T1000 (cell line): ENCODE measurements around the gene ANXA6.
"Not testable (repeated sequence)": the region's sequence is repeated elsewhere in the genome, so short reads cannot be mapped to it uniquely, and the experiment has no call there.

ENCODE experiments used
- DNase-seq: peaks from one replicate; lab custom pipeline; 2025; ENCODE audit warnings: mixed read lengths; lab: John Stamatoyannopoulos, UW

Gene ANXA6

DNA sequence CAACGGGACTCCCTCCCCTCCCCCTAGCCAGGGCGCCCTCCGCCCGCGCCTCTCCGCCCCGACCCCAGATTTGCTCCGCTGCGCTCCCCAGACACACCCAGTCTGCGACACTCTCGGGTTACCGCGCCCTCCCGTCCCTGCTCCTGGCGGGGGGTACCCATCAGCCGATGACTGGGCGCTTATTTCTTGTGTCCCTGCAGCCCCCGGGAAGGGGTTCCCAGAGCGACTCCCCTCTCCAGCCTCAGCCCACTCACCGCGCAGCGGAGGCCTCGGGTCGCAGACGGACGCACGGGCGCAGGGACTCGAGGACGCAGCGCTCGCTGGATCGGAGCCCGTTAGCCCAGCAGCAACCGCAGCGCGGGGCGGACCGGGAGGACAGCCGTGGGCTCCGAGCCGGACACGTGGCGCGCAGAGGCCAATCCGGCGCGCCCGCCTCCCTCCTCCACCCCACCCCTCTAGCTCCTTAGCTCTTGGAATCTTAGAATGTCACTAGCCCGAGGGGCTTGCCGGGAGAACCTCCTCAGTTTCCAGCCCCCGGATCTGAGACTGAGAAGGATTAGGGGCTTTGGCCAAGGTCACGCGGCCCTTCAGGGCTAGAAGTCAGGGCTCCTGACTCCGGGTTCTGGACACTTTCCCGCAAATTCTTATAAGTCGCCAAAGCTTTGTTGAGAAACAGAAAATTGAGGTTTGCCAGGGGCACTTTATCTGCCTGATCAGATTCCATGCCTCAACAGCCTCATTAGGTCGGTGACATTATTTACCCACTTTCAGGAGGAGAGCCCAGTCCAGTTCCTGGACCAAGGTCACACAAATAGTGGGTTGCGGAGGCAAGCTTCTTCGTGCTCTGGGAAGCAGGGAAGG lies at the start of gene ANXA6:
Gene ANXA6 (minus strand): TSS at position 354 of the 861 bp plus-strand sequence. CDS start 9,878 bp downstream, outside the sequence.
- DNase-seq: peak; percentile 50

DNA sequence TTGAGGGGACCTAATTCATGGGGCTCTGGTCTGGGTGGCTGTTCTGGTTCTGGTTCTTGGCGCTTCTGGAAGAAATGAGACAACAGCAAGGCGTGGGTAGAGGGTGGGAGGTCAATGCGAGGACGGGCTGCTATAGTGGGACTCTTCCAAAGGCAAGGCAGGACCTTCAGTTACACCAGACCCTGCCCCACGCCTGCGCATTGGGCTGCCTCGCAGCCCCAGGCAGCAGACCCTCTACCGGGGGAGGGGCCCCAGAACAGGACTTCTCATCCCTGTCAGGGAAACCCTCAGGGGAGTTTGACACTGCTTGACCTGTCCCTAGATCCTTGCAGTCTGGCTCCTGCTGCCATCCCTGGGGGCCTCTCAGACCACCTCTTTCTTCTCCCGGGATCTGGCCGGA lies 47.8 kb upstream of the ANXA6 start:
- DNase-seq: no peak

DNA sequence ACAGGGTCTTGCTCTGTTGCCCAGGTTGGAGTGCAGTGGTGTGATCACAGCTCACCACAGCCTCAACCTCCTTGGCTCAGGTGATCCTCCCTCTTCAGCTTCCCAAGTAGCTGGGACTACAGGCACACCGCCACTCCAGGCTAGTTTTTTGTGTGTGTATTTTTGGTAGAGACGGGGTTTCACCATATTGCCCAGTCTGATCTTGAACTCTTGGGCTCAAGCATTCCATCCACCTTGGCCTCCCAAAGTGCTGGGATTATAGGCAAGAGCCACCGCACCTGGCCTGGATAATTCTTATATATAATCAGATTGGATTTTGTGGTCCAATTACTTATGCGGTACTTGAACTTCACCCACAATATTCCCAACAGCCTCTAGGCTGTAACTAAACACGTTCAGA lies 46.5 kb upstream of the ANXA6 start:
- no peak for DNase-seq

DNA sequence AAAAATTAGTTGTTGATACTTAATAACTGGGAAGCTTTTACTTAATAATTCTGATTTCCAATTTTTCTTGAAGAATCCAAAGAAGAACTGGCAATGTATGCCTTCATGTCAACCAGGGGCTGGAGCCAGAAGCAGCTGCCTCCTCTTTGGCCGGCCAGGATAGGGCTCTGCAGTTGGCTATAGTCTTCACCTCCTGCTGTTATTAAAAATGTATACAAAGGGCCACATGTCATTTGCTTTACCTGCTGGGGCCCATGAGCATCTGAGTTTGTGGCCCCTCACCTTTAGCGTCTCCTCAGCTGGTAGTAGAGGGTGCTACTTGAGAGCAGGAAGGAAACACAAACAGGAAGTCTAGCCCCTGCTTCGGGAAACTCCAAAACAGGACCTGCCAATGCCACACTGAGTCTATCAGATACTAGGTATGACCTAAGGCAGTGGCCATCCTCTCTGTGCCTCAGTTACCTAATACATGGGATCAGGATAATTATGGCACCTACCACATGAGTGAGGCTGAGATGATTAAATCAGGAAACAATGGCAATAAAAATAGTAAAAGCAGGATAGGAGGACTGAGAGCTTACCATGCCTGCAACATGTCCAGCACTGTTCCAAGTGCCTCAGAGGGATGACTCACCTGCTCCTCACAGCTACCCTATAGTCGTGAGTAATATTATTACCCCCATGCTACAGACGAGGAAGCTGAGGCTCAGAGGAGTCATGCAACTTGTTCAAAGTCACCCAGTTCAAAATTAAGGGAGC lies 45.0 kb upstream of the ANXA6 start:
- peak; percentile 3 for DNase-seq

DNA sequence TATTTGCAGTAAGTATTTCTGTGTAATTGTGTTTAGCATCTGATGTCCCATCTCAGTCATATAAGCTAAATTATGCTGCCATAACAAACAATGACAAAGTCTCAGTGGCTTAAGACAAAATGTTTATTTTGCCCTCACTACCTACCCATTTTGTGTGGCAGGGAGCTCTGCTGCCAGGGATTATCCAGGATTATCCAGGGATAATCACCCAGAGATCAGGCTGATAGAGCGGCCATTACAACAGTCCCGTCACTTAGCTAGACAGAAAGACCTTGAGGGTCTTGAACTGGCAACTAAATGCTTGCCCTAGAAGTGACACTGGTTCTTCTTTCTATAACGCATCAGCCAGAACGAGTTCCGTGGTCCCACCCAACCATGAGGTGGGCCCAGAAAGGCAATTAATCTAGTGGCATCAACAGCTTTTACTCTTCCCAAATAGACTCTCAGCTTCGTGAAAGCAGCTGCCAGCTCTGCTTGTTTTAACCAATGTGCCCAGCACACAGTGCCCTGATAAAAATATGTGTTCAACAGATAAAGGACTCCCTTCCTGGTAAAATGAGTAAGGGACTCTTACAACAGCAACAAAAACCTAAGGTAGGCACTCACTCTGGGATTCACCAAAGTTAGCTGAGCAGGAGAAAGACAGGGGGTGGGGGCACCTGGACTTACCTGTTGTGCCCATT lies 43.5 kb upstream of the ANXA6 start:
- DNase-seq: no peak

DNA sequence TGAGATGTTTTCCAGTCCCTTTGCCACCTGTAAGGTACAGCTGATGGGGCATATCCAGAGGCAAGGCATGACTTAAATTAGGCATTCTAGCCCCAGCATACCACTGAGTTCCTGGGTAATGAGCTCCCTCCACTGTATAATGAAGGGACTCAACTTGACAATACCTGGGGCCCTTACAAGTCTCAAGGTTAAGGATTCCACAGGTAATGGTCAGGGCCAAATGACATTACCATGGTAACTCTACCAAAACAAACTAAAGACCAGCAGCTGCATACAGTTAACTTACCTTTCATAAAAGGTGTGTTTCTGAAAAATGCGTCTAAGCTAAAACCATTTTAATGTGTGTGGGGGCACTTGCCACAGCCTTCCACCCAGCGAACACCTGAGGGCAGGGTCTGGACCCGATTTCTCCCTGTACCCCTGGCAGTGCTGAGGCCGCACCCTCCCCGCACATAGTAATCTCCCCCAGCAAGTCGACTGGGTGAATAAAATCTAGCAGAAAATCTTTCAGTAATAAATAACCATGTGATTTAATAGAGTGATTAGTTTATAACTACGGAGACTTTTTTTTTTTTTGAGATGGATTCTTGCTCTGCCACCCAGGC lies 42.1 kb upstream of the ANXA6 start:
- DNase-seq: no peak

DNA sequence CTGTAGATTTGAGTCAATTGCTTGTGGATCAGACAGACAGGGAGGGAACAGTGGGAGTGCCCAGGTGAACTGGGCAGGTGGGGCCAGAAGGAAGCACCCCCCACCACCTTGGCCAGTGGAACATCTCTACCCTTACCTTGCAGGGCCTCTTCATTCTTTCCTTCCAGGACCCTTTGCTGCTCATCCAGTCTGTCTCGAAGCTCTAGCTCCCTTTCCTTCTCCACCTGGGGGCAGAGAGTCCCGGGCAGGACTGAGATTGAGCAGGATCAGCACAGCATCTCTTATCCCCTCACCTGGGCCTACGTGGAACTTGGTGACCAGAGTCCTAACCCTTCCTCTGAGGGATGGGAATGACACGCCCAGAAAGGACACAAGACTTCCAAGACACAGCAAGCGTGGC lies 41.3 kb upstream of the ANXA6 start:
- DNase-seq: no peak

DNA sequence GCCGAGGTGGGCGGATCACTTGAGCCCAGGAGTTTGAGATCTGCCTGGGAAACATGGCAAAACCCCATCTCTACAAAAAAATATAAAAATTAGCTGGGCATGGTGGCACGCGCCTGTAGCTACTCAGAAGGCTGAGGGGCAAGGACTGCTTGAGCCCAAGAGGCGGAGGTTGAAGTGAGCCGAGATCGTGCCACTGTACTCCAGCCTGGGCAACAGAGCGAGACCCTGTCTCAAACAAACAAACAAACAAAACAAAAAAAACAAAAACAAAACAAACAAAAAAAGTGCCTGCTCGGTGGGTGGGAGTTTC lies 39.7 kb upstream of the ANXA6 start:
- DNase-seq: not testable (repeated sequence)

DNA sequence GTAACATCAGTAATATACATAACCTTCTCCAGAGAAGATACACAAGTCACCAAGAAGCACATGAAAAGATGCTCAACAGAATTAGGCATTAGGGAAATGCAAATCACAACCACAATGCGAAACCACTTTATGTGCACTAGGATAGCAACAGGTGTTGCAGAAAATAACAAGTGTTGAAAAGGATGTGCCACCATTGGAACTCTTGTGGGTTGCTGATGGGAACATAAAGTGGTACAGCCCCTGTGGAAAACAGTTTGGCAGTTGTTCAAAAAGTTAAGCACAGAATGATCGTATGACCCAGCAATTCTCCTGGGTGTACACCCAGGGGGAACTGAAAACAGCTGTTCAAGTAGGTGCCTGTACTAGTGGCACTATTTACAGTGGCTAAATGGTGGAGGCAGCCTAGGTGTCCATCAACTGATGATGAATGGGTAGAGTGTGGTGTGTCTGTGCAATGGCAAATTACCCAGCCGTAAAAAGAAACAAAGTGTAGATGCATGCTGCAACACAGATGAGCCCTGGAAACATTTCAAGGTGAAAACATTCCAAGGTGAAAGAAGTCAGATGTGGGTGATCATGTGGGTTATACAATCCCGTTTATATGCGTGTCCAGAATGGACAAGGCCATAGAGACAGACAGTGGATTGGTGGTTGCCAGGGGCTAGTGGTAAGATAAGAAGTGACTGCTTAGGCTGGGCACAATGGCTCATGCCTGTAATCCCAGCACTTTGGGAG lies 39.1 kb upstream of the ANXA6 start:
- DNase-seq: no peak

DNA sequence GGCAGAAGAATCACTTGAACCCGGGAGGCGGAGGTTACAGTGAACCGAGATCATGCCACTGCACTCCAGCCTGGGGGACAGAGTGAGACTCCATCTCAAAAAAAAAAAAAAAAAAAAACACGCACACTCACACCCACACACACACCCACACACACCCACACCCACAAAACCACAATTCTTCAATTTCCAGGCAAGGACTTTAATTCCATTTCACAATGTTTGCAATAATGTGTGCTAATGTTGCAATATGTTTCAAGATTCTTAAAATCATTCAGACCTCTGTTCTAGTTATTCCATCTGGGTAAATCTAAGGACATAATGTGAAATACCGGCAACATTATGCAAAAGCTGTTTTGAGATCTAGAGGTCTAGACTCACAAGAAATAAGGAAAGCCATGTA lies 38.0 kb upstream of the ANXA6 start:
- no peak for DNase-seq

DNA sequence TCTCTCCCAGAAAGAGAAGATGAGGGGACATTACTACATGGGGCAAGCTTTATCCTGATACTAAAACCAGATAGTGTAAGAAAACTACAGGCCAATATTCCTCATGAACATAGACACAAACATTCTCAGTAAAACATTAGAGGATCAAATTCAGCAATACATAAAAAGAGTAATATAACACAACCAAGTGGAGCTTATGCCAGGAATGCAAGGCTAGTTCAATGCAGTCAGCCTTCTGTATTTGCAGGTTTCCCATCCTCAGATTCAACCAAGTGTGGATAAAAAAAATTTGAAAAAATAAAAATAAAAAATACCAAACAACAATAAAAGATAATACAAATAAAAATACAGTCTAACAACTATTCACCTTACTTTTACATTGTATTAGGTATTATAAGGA lies 35.0 kb upstream of the ANXA6 start:
- DNase-seq: no peak

DNA sequence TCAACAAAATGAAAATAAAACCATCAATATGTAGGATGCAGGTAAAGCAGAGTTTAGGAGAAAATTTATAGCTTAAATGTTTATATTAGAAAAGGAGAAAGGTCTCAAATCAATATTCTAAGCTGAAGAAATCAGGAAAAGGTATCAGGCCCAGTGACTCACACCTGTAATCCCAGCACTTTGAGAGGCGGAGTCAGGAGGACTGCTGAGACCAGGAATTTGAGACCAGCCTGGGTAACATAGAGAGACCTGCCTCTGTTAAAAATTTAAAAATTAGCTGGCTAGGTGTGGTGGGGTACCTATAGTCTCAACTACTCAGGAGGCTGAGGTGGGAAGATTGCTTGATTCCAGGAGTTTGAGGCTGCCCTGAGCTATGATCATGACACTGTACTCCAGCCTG lies 34.1 kb upstream of the ANXA6 start:
- DNase-seq: no peak

DNA sequence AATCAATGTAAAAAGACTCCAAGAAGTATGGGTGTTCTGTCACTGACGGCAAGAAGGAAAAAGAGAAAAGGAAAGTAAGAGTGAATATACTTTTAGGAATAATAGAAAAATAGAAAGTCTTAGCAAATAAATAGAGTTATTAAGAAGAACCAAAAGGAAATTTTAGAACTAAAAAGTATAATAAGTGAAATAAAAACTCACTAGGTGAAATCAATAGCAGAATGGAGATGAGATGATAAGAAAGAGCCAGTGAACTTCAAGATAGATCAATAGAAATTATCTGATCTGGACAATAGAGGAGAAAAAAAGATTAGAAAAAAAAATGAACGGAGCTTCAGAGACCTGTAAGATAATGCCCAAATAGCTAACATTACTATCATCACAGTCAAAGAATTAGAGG lies 31.6 kb upstream of the ANXA6 start:
- DNase-seq: no peak

DNA sequence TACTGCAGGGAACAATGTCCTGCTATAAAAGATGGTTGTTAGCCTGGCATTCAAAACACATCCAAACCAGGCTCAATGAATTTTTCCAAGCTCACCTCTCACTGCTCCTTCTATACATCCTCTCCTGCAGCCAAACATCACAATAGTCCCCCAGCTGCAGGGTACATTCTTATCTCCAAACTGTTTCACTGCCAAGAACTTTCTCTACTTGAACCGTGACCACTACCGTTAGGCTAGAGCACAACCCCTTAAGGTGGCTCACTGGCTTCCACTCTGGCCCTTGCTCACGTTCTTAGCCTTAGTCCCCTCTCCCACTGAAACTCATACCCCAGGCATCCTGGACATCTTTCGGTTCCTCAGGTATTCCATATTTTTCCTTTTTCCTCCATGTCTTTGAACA lies 29.0 kb upstream of the ANXA6 start:
- DNase-seq: no peak

DNA sequence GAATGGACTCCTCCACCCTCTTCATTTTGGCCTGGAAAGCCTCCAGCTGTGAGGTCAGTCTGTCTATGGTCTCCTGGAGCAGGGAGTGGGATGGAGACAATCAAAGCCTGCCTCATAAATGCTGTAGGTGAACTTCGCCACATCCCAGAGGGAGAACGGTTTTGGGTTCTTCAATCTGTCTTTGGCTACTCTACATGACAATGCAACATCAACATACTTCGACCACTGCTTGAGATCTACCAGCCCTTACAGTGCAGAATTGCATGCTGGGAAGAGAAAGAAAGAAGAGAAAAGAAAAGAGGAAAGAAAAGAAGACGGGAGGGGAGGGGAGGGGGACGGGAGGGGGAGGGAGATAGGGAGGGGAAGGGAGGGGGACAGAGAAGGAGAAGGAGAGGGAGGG lies 28.5 kb upstream of the ANXA6 start:
- no peak for DNase-seq

DNA sequence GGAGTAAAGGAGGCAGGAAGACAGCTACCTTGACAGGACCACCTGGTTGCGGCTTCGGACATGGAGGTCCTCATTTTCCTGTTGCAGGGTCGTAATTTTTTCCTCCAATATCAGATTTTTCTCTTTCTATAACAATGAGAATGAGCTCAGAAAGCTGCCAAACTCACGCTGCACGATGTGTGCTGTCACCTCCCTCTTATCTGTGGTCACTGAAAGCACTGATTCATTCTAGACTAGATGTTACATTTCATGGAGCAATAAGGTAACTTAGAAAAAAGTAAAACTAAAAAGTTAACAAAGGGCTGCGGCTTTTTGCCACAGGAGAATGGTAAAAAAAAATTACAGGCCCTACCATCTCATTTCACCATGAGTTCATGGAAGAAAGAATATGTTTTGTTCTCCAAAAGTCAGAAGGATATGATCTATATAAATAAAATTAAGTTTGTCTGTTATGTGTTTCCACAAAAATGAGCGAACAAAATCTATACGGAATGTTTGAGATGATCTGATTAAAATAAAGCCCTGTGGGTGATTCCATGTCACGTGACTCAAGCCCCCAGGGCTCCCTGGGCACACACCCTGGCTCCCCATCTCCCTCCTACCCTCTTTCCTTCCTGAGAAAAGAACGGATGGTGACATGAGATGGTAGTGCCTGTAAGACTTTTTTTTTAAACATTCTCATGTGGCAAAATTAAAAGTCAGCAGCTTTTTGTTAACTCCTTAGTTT lies 26.9 kb upstream of the ANXA6 start:
- DNase-seq: no peak

DNA sequence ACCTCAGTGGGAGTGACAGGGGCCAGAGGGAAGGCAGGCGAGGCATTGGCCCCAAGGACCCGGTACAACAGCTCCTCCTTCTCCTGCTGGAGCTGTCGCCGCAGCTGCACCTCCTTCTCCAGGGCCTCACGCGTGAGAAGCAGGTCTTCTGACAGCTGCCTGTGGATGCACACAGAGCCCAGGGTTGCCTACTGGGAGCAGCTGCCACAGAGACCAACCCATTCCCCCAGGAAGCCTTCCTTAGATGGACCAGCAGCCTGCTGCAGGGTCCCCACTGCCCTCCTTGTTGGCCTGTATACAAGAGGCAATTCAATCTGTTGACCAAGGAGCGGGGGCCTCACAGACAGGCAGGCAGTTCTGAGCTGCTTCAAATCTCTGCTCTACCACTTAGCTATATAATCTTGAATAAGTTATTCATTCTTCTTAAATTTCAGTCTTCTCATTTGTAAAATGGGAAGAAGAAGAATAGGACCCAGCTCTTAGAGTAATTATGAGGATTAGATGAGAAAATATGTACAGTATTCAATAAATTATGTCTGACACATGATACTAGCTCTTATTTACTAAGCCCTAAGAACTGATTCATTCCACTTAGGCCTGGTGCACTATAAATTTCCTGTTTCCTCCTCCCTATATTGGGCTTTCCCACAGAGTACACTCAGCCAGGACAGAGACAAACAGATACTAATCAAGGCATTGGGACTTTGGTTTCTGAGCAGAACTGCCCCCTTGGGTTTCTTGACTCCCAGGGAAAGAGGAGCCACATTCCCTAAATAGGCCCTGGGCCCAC lies 26.1 kb upstream of the ANXA6 start:
- no peak for DNase-seq

DNA sequence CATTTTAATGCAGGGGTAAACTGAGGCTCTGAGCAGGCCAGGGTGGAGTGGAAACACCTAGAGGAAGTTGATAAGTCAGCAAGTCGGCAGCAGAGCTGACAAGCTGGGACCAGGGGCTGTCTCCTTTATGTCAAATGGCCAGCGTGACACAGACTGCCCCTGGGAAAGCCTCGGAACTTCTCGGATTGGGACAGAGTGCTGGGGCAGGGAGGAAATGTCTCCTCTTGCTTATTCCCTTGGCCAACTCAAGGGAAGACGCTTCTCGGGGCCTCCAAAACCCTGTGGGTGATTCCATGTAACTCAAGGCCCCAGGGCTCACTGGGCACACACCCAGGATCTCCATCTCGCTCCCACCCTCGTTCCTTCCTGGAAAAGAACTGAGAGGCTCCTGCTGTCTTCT lies 25.4 kb upstream of the ANXA6 start:
- no peak for DNase-seq

DNA sequence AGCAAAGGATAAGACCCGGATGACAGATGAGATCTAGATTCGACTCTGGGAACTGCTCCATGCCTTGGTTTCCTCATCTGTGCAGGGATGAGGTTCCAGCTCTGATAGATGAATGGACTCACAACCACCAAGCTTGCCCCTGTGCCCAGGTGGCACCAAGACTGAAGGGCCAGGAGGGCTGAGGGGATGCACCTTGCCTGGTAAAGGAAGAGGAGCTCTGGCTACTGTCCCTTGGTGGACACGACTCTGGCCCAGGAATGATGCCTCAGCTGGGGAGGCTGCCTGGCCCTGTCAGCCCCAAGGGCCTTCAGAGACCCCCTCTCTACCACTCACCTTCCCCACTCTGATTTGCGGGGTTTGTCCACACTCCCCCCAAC lies 24.9 kb upstream of the ANXA6 start:
- no peak for DNase-seq

DNA sequence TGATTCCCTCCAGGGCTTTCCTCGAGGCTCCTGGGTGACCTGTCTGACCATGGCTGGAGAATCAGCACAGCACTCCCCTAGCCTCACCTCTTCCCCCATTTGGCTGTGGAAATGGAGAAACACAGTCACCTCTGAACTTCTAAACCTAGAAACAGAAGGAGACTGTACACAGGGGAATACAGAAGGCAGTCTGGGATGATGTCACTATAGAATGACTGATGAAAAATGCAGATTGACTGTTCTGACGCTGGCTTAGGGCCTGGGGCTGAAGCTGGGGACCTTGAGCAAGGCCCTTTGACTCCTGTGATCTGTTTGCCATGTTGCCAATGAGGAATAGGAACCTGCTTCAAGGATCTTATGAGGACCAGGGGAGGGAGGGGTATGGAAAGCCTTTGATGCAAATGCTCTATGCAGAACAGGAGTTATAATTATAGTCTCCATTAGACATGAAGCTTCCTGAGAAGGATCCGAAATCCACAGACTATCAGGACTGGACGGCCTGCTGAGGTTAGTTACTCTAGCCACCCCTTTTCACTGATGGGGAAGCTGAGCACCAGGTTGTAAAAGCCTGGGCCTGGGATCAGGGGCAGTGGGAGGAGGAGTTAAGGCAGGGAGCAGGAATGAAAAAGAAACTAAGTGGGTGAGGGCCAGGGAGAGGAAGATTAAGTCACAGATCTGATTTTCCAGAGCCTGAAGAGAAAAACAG lies 24.4 kb upstream of the ANXA6 start:
- DNase-seq: no peak
